GM12873 (cell line): ENCODE results near the gene IGLL5.

Experiments
- CTCF ChIP-seq: IDR thresholded peaks from 2 replicates; pipeline ENCODE4 v1.5.1; 2012; ENCODE audit warnings: low read depth, mild to moderate bottlenecking, moderate library complexity, low read length, control low read depth; ENCODE audit not compliant: insufficient read depth; ENCODE audit errors: missing control alignments

Gene IGLL5

GRCh38 chr22:22882033-22882717 lies 5.4 kb upstream of the IGLL5 start:
- no peak for TF ChIP-seq CTCF

GRCh38 chr22:22883090-22883727 lies 4.4 kb upstream of the IGLL5 start:
- no peak for TF ChIP-seq CTCF

- no peak for TF ChIP-seq CTCF
Observed at GRCh38 chr22:22884010-22884887, 3.4 kb upstream of the IGLL5 start.

- no peak for TF ChIP-seq CTCF
Observed at GRCh38 chr22:22884888-22885840, 2.5 kb upstream of the IGLL5 start.

GRCh38 chr22:22886546-22886945 lies 1.1 kb upstream of the IGLL5 start:
- TF ChIP-seq CTCF = no peak

GRCh38 chr22:22888571-22889353 lies 1.1 kb downstream of the IGLL5 start:
- no peak for TF ChIP-seq CTCF
